A549 (cell line): ENCODE data around the gene ZRANB3. TPM values are rescaled to one million over a fixed set of nuclear protein-coding genes. Genes with fewer than 3 reads are reported as not detected.

Source experiments
- ATAC-seq, 2 experiments: fragments of 200-7000 bp in 1 of 2; fragments of >200 bp in 1 of 2; cut with Nextera tagmentation in 1 of 2; cut with Tn5 transposase in 1 of 2; 3 replicates each; pipeline versions ENCODE4 v1.8.0 to v1.9.1; 2018 to 2020; ENCODE audit warnings: mild to moderate bottlenecking in 1 of 2, moderate library complexity in 1 of 2
- CTCF ChIA-PET: fragments of 300-600 bp; sonication (Branson Sonifier 250); formaldehyde crosslinking; extraction: SDS; loops from one replicate; lab custom pipeline; 2021; ENCODE audit warnings: antibody characterized with exemption, inconsistent platforms; lab: Yijun Ruan, JAX
- POLR2A ChIA-PET: fragments of 350-600 bp; formaldehyde crosslinking; extraction: SDS; loops from one replicate; lab custom pipeline; 2021; ENCODE audit warnings: antibody characterized with exemption, inconsistent platforms; lab: Yijun Ruan, JAX
- DNase-seq, 2 experiments: peaks; one replicate each; pipeline versions ENCODE4 v3.0.0 to v3.0.0-alpha.2; 2011 to 2016; ENCODE audit warnings: low read depth in 1 of 2, low spot score in 1 of 2
- FAIRE-seq: peaks from 2 replicates; lab custom pipeline; 2011; peaks lifted over from hg19 to GRCh38; lab: Jason Lieb, UNC
- H3K27ac ChIP-seq, 2 experiments: fragments of >200 bp; sonication (Bioruptor Twin); formaldehyde crosslinking; 3 replicates each; pipeline ENCODE4 v1.5.1; 2016 to 2017
- H3K4me1 ChIP-seq: fragments of >200 bp; sonication (Bioruptor Twin); formaldehyde crosslinking; 3 replicates; pipeline ENCODE4 v1.6.1; 2016
- H3K4me2 ChIP-seq: fragments of >200 bp; sonication (Bioruptor Twin); formaldehyde crosslinking; 3 replicates; pipeline ENCODE4 v1.6.1; 2016
- H3K4me3 ChIP-seq: fragments of >200 bp; sonication (Bioruptor Twin); formaldehyde crosslinking; 3 replicates; pipeline ENCODE4 v1.5.1; 2016
- H3K9me3 ChIP-seq: fragments of >200 bp; sonication (Bioruptor Twin); formaldehyde crosslinking; 3 replicates; pipeline ENCODE4 v1.6.1; 2016
- CEBPB ChIP-seq, 2 experiments: fragments of >200 bp in 1 of 2; sonication (Bioruptor Twin) in 1 of 2; formaldehyde crosslinking in 1 of 2; IDR thresholded peaks; 2 replicates each; pipeline ENCODE4 v1.6.1; 2012 to 2016
- EHF ChIP-seq: fragments of 250-450 bp; sonication (Bioruptor Pico); IDR thresholded peaks from 2 replicates; pipeline ENCODE4 v1.5.0; 2020; ENCODE audit warnings: mild to moderate bottlenecking
- GATA3 ChIP-seq: IDR thresholded peaks from 2 replicates; pipeline ENCODE4 v1.6.1; 2012; ENCODE audit warnings: borderline replicate concordance
- HDAC2 ChIP-seq: fragments of 200-600 bp; sonication (generic); IDR thresholded peaks from 2 replicates; pipeline ENCODE4 v1.6.1; 2016
- HOXB5 ChIP-seq: fragments of 250-450 bp; sonication (Bioruptor Pico); IDR thresholded peaks from 2 replicates; pipeline ENCODE4 v1.5.0; 2020; ENCODE audit warnings: mild to moderate bottlenecking, moderate library complexity
- JUN ChIP-seq, 2 experiments: fragments of >200 bp; sonication (Bioruptor Twin); formaldehyde crosslinking; IDR thresholded peaks; 2 replicates in 1 of 2; 3 replicates in 1 of 2; pipeline ENCODE4 v1.6.1; 2016 to 2017
- KDM1A ChIP-seq: fragments of 200-600 bp; sonication (generic); IDR thresholded peaks from 2 replicates; pipeline ENCODE4 v1.6.1; 2016; ENCODE audit warnings: low read depth, mild to moderate bottlenecking
- KDM5A ChIP-seq: fragments of 200-600 bp; sonication (generic); IDR thresholded peaks from 2 replicates; pipeline ENCODE4 v1.6.1; 2016; ENCODE audit warnings: antibody characterized with exemption, mild to moderate bottlenecking
- MYC ChIP-seq: IDR thresholded peaks from 2 replicates; pipeline ENCODE4 v1.6.1; 2012; ENCODE audit warnings: mild to moderate bottlenecking, inconsistent platforms, low read length, improper control_type of control experiment, borderline replicate concordance
- PHF8 ChIP-seq: fragments of 200-600 bp; sonication (generic); IDR thresholded peaks from 2 replicates; pipeline ENCODE4 v1.6.1; 2016; ENCODE audit warnings: low read depth, mild to moderate bottlenecking, antibody characterized with exemption, moderate library complexity, borderline replicate concordance
- POLR2A ChIP-seq: IDR thresholded peaks from 2 replicates; pipeline ENCODE4 v1.6.1; 2012; ENCODE audit warnings: mild to moderate bottlenecking, low read length
- RAD21 ChIP-seq, 2 experiments: fragments of >200 bp in 1 of 2; sonication (Bioruptor Twin) in 1 of 2; formaldehyde crosslinking in 1 of 2; IDR thresholded peaks in 1 of 2; conservative IDR thresholded peaks in 1 of 2; 2 replicates in 1 of 2; 3 replicates in 1 of 2; pipeline ENCODE4 v1.6.1; 2012 to 2018; ENCODE audit warnings: inconsistent platforms in 1 of 2
- SMC3 ChIP-seq: fragments of >200 bp; sonication (Bioruptor Twin); formaldehyde crosslinking; IDR thresholded peaks from 3 replicates; pipeline ENCODE4 v1.6.1; 2018; ENCODE audit warnings: inconsistent platforms
- TFCP2L1 ChIP-seq: fragments of 250-450 bp; sonication (Bioruptor Pico); IDR thresholded peaks from 2 replicates; pipeline ENCODE4 v1.5.0; 2021; ENCODE audit warnings: mild to moderate bottlenecking
- ZSCAN20 ChIP-seq: fragments of 250-450 bp; sonication (Bioruptor Pico); IDR thresholded peaks from 2 replicates; pipeline ENCODE4 v1.8.0; 2022; ENCODE audit warnings: mild to moderate bottlenecking, moderate library complexity
- WGBS: methylation state at CpG from one replicate; pipeline ENCODE4 v1.1.6; 2017; ENCODE audit errors: missing lambda C conversion rate; 5-methylcytosine and 5-hydroxymethylcytosine counted together
- polyA plus RNA-seq, 4 experiments: library from polyadenylated mRNA; depleted of rRNA in 3 of 4; stranded (reverse); fragments of >200 nt; fragmentation: RNase III in 1 of 4; extraction: RNeasy Plus Mini Kit Qiagen cat#74134 plus additional on column Dnase treatment in 1 of 4; gene quantifications; 2 replicates in 3 of 4; 3 replicates in 1 of 4; pipeline ENCODE4 v1.2.3, GENCODE V29; 2011 to 2017
- TF ChIP-seq, protein P1 (sequence below): IDR thresholded peaks from 2 replicates; pipeline ENCODE4 v1.6.1; 2012
- TF ChIP-seq, protein P2 (sequence below): IDR thresholded peaks from 2 replicates; pipeline ENCODE4 v1.6.1; 2012
- TF ChIP-seq, protein P3 (sequence below): fragments of >200 bp; sonication (Bioruptor Twin); formaldehyde crosslinking; IDR thresholded peaks from 3 replicates; pipeline ENCODE4 v1.5.1; 2016
- TF ChIP-seq, protein P4 (sequence below): fragments of >200 bp; sonication (Bioruptor Twin); formaldehyde crosslinking; IDR thresholded peaks from 3 replicates; pipeline ENCODE4 v1.6.1; 2016
- TF ChIP-seq, protein P5 (sequence below): fragments of 250-450 bp; sonication (Bioruptor Pico); IDR thresholded peaks from 2 replicates; pipeline ENCODE4 v1.5.0; 2021; ENCODE audit warnings: mild to moderate bottlenecking, moderate library complexity, borderline replicate concordance

The ZRANB3 gene
- polyA plus RNA-seq, 2 of the 4 experiments (the other 2 are of a cell fraction): 6.2 to 12.4 TPM

DNA sequence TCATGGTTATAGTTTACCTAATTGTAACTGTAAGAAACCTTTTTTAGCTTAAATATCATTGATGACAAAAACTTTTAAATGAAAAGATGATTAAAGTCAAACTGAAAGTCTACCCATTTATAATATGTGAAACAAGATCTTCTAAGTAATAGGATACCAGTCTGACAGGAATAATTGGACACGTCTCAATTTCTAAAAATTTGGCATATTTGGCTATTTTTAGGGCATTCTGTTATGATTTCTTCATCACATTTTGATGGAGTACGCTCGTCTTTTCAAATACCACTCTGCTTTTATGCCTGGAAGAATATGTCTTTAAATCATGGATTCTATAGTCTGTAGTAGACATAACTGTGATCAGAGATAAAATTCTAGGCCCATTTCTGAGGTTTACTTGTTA, 1.6 kb upstream of the ZRANB3 start:
- FAIRE-seq (no peak), DNase-seq (no peak), ATAC-seq (no peak)
- H3K4me2 ChIP-seq: peak overlapping the region; percentile 83
- H3K4me1 ChIP-seq: peaks cover 18% of the 10 kb centered on the region; the same call in 2 of the 3 replicates
- no peaks in the 10 kb centered on the region for H3K9me3 ChIP-seq
- H3K4me3 ChIP-seq: peak overlapping the region; percentile 76
- H3K27ac ChIP-seq: peak overlapping the region; percentile 3 to 25; a peak in 1 of 6 replicates
- POLR2A ChIA-PET: no interaction called here
- TF ChIP-seq, protein P1, sequence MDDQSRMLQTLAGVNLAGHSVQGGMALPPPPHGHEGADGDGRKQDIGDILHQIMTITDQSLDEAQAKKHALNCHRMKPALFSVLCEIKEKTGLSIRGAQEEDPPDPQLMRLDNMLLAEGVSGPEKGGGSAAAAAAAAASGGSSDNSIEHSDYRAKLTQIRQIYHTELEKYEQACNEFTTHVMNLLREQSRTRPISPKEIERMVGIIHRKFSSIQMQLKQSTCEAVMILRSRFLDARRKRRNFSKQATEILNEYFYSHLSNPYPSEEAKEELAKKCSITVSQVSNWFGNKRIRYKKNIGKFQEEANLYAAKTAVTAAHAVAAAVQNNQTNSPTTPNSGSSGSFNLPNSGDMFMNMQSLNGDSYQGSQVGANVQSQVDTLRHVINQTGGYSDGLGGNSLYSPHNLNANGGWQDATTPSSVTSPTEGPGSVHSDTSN: no peak
- no peak for TF ChIP-seq EHF (CRISPR knock-in tag)
- TF ChIP-seq HDAC2: no peak
- no peak for TF ChIP-seq JUN (IDR thresholded peaks at IDR 0.05)
- CTCF ChIA-PET: interaction anchor here (1.5 kb wide), 1 partner anchor 531 kb away, joined by 4 read pairs; no protein-coding TSS in a partner anchor
- 50% methylated on average over 3 of the region's 3 CpGs for WGBS

DNA sequence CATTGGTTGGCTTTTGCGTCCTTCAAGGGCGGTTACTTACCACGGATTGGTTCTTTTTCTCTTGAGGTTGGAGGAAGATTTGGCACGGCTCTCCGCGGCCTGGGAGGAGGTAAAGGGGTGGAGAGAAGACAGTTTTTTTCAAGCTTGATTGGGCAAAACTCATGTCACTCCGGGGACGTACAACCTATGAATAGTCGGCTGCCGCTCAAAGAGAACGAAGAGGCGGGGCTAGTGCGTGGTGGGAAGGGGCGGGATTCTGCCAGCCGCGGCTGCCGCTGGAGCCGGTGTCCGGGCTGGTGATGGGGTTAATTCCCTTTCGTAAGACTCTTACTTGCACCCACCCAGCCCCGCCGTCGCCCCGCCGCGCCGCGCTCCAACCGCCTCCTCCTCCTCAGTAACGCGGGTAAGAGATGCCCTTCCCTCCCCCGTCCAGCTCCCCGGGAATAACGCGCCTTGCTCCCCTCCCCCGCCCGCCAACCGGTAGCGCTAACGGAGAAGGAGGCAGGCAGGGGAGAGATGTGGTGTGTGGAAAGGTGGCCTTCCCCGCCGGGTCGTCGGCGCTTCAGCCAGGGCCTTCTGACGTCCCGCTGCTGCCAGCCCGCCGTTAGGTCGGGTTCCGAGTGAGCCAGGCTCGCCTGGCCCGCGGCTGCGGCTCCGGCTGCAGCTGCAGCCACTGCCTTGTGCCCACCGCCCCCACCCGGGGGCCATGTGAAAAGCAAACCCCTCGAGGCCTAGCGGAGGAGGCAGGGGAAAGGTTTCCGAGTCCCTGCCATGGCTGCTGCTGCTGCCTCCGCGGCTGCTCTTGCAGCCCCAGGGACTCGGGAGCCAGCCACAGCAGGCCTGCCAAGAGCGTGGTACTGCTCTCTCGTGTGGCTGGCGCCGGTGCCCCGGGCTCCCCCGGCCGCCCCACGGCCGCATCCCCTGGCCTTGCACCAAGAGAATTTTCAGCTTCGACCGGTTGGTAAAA, 496 bp upstream of the ZRANB3 start, which contains the start of gene R3HDM1:
Gene R3HDM1 (plus strand): TSS at position 254 of the 967 bp plus-strand sequence. CDS start 73,362 bp downstream, outside the sequence.
- H3K27ac ChIP-seq: peak within 1 kb of the TSS; percentile 88 to 94
- ChIA-PET POLR2A (interaction anchor here (0.6 to 1.7 kb wide), 9 partner anchors 9 to 613 kb away, joined by 3 to 6 read pairs (median 3); partner anchors contain the start of gene CCNT2), CTCF (interaction anchor here (0.5 to 1.6 kb wide), 4 partner anchors 9 to 530 kb away, joined by 3 to 4 read pairs (median 4); no protein-coding TSS in a partner anchor)
- under 1% methylated on average over 43 of the region's 75 CpGs for WGBS
- ATAC-seq (peak; percentile 84 to 91), DNase-seq (peak; percentile 94 to 100), FAIRE-seq (peak; percentile 92)
- H3K4me2 ChIP-seq: peak within 1 kb of the TSS; percentile 83
- no peaks in the 10 kb centered on the region for H3K9me3 ChIP-seq
- peaks cover 18% of the 10 kb centered on the region; the same call in 2 of the 3 replicates for H3K4me1 ChIP-seq
- H3K4me3 ChIP-seq: peak within 1 kb of the TSS; percentile 84
- TF ChIP-seq GATA3 (peak; percentile 22; the same call in 1 of the 2 replicates), CEBPB (IDR thresholded peaks at IDR 0.05) (no peak; a peak in 1 of 4 replicates), MYC (0 out of 2 replicates have a peak, but pooled peaks have one; percentile 16), SMC3 (peak; percentile 16; the same call in 2 of the 3 replicates), KDM5A (peak; percentile 46; the same call in 1 of the 2 replicates), RAD21 (conservative IDR thresholded peaks at IDR 0.05 in 1 of 2, IDR thresholded peaks at IDR 0.05 in 1 of 2) (peak; percentile 16 to 33; a peak in 2 of 5 replicates), POLR2A (peak; percentile 67), JUN (IDR thresholded peaks at IDR 0.05) (peak in 1 of 2 experiments; percentile 65; a peak in 2 of 5 replicates), ZSCAN20 (CRISPR knock-in tag) (no peak), KDM1A (no peak), TFCP2L1 (no peak), HOXB5 (no peak), PHF8 (peak; percentile 66)
- TF ChIP-seq, protein P2, sequence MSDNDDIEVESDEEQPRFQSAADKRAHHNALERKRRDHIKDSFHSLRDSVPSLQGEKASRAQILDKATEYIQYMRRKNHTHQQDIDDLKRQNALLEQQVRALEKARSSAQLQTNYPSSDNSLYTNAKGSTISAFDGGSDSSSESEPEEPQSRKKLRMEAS: peak; percentile 64; the same call in 1 of the 2 replicates
- TF ChIP-seq, protein P3, sequence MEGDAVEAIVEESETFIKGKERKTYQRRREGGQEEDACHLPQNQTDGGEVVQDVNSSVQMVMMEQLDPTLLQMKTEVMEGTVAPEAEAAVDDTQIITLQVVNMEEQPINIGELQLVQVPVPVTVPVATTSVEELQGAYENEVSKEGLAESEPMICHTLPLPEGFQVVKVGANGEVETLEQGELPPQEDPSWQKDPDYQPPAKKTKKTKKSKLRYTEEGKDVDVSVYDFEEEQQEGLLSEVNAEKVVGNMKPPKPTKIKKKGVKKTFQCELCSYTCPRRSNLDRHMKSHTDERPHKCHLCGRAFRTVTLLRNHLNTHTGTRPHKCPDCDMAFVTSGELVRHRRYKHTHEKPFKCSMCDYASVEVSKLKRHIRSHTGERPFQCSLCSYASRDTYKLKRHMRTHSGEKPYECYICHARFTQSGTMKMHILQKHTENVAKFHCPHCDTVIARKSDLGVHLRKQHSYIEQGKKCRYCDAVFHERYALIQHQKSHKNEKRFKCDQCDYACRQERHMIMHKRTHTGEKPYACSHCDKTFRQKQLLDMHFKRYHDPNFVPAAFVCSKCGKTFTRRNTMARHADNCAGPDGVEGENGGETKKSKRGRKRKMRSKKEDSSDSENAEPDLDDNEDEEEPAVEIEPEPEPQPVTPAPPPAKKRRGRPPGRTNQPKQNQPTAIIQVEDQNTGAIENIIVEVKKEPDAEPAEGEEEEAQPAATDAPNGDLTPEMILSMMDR: peak; percentile 18; the same call in 1 of the 3 replicates
- TF ChIP-seq, protein P1: peak; percentile 97
- TF ChIP-seq, protein P4, sequence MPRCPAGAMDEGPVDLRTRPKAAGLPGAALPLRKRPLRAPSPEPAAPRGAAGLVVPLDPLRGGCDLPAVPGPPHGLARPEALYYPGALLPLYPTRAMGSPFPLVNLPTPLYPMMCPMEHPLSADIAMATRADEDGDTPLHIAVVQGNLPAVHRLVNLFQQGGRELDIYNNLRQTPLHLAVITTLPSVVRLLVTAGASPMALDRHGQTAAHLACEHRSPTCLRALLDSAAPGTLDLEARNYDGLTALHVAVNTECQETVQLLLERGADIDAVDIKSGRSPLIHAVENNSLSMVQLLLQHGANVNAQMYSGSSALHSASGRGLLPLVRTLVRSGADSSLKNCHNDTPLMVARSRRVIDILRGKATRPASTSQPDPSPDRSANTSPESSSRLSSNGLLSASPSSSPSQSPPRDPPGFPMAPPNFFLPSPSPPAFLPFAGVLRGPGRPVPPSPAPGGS: 0 out of 3 replicates have a peak, but pooled peaks have one; percentile 22
- TF ChIP-seq, protein P5, sequence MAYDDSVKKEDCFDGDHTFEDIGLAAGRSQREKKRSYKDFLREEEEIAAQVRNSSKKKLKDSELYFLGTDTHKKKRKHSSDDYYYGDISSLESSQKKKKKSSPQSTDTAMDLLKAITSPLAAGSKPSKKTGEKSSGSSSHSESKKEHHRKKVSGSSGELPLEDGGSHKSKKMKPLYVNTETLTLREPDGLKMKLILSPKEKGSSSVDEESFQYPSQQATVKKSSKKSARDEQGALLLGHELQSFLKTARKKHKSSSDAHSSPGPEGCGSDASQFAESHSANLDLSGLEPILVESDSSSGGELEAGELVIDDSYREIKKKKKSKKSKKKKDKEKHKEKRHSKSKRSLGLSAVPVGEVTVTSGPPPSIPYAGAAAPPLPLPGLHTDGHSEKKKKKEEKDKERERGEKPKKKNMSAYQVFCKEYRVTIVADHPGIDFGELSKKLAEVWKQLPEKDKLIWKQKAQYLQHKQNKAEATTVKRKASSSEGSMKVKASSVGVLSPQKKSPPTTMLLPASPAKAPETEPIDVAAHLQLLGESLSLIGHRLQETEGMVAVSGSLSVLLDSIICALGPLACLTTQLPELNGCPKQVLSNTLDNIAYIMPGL (CRISPR knock-in tag): no peak
- TF ChIP-seq, all 56 proteins: peak for 12
